Measurements from ENCODE around the gene GKN1.

The GKN1 gene

DNA sequence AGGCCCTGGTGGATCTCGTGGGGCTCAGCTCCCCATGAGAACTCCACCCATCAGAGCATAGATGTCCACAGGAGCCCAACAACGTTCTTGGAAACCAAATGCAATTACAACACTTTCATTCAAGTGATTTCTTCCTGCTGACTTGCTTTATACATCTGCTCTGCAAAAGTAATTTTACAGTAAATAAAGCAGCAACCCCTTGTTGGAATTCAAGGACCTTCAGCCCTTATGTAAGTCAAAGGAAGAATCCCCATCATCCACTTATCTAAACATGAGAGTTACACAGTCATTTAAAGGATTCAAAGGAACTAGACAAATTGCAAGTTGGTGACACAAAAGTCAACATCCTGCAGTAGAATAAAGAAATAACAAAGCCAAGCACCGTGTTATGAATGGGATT, 21.5 kb downstream of the GKN1 start:
- H3K4me3 ChIP-seq (ENCODE audit: low read depth, low read length): no peak overlapping the region
- no peak for DNase-seq (ENCODE audit: low read depth)
- TF ChIP-seq CTCF (IDR thresholded peaks at IDR 0.05; ENCODE audit: insufficient read depth, low read depth, low read length, missing control alignments): no peak

- no peak for TF ChIP-seq CTCF (IDR thresholded peaks at IDR 0.05; ENCODE audit: insufficient read depth, low read depth, low read length, missing control alignments)
- no peak overlapping the region for H3K4me3 ChIP-seq (ENCODE audit: low read depth, low read length)
- DNase-seq (ENCODE audit: low read depth): no peak
These were observed 23.0 kb downstream of the GKN1 start for GRCh38 chr2:68997401-68997800.

- TF ChIP-seq CTCF (IDR thresholded peaks at IDR 0.05; ENCODE audit: insufficient read depth, low read depth, low read length, missing control alignments): no peak
- DNase-seq (ENCODE audit: low read depth): no peak
These were observed 27.4 kb downstream of the GKN1 start for GRCh38 chr2:69001879-69002278.

GRCh38 chr2:69003731-69004130, 29.3 kb downstream of the GKN1 start:
- no peak for TF ChIP-seq CTCF (IDR thresholded peaks at IDR 0.05; ENCODE audit: insufficient read depth, low read depth, low read length, missing control alignments)
- H3K4me3 ChIP-seq (ENCODE audit: low read depth, low read length): no peak overlapping the region
- DNase-seq (ENCODE audit: low read depth): no peak

More at GRCh38 chr2:69001879-69002278, 27.4 kb downstream of the GKN1 start:
- no peak overlapping the region for H3K4me3 ChIP-seq (ENCODE audit: low read depth, low read length)

- TF ChIP-seq CTCF (IDR thresholded peaks at IDR 0.05; ENCODE audit: insufficient read depth, low read depth, low read length, missing control alignments): no peak
- H3K4me3 ChIP-seq (ENCODE audit: low read depth, low read length): no peak overlapping the region
- DNase-seq (ENCODE audit: low read depth): no peak
These were observed 32.7 kb downstream of the GKN1 start for GRCh38 chr2:69007169-69007568.

- no peak for DNase-seq (ENCODE audit: low read depth)
- TF ChIP-seq CTCF (IDR thresholded peaks at IDR 0.05; ENCODE audit: insufficient read depth, low read depth, low read length, missing control alignments): no peak
- H3K4me3 ChIP-seq (ENCODE audit: low read depth, low read length): no peak overlapping the region
These were observed 33.2 kb downstream of the GKN1 start for GRCh38 chr2:69007603-69008002.

- no peak for TF ChIP-seq CTCF (IDR thresholded peaks at IDR 0.05; ENCODE audit: insufficient read depth, low read depth, low read length, missing control alignments)
- DNase-seq (ENCODE audit: low read depth): no peak
- no peak overlapping the region for H3K4me3 ChIP-seq (ENCODE audit: low read depth, low read length)
These were observed 36.2 kb downstream of the GKN1 start for GRCh38 chr2:69010437-69011194.
